Heart left ventricle (tissue), 16 donors: ENCODE results near the gene KLHL13. TPM values are rescaled to one million over a fixed set of nuclear protein-coding genes. Genes with fewer than 3 reads are reported as not detected.

Experiments
- ATAC-seq, 4 donors: fragments of 200-7000 bp; cut with Tn5 transposase; one replicate each; pipeline ENCODE4 v1.9.1; 2020 to 2022; ENCODE audit warnings: moderate library complexity in 4 of 4, mild to moderate bottlenecking in 3 of 4, moderate number of reproducible peaks in 1 of 4
- DNase-seq, 5 donors: peaks; one replicate each; pipeline ENCODE4 v3.0.0-alpha.2; 2020
- H3K27ac ChIP-seq, 12 donors: fragments of 200-600 bp; sonication (generic) in 4 of 12; one replicate each; pipeline versions ENCODE4 v1.5.0 to v1.8.0; 2016 to 2022; ENCODE audit warnings: mild to moderate bottlenecking in 2 of 12
- H3K27me3 ChIP-seq, 9 donors: fragments of 200-600 bp; sonication (generic) in 2 of 9; one replicate each; pipeline versions ENCODE4 v1.5.1 to v1.8.0; 2016 to 2022; ENCODE audit warnings: mild to moderate bottlenecking in 3 of 9
- H3K36me3 ChIP-seq, 9 donors: fragments of 200-600 bp; sonication (generic) in 2 of 9; one replicate each; pipeline versions ENCODE4 v1.5.0 to v1.8.0; 2018 to 2022; ENCODE audit warnings: mild to moderate bottlenecking in 2 of 9
- H3K4me1 ChIP-seq, 12 donors: fragments of 200-600 bp; sonication (generic) in 4 of 12; one replicate each; pipeline versions ENCODE4 v1.5.0 to v1.8.0; 2016 to 2022; ENCODE audit warnings: mild to moderate bottlenecking in 3 of 12
- H3K4me3 ChIP-seq, 12 donors: fragments of 200-600 bp; sonication (generic) in 4 of 12; one replicate each; pipeline versions ENCODE4 v1.5.0 to v1.8.0; 2017 to 2022; ENCODE audit warnings: mild to moderate bottlenecking in 9 of 12, moderate library complexity in 4 of 12
- H3K9me3 ChIP-seq, 12 donors: fragments of 200-600 bp; sonication (generic) in 4 of 12; one replicate each; pipeline versions ENCODE4 v1.5.0 to v1.8.0; 2016 to 2022; ENCODE audit warnings: mild to moderate bottlenecking in 1 of 12
- CTCF ChIP-seq, 12 donors: fragments of 200-600 bp; sonication (generic) in 4 of 12; IDR thresholded peaks; one replicate each; pipeline versions ENCODE4 v1.5.0 to v1.8.0; 2018 to 2022; ENCODE audit warnings: antibody characterized with exemption in 12 of 12, mild to moderate bottlenecking in 5 of 12
- POLR2A ChIP-seq, 2 donors: fragments of 450-650 bp; IDR thresholded peaks; one replicate each; pipeline ENCODE4 v1.6.1; 2017; ENCODE audit warnings: antibody characterized with exemption in 2 of 2, mild to moderate bottlenecking in 2 of 2, moderate library complexity in 2 of 2
- WGBS, 4 donors: extraction: QIAGEN DNeasy Blood & Tissue Kit in 2 of 4; methylation state at CpG; one replicate each; pipeline versions ENCODE4 v1.1.5 to v1.1.7; 2013 to 2018; 5-methylcytosine and 5-hydroxymethylcytosine counted together
- intact Hi-C, 10 donors: fragments of 100-400 bp; cut with DNase I; formaldehyde crosslinking; loops; one replicate each; pipeline versions ENCODE4 v1.11.1 to v1.14.2; 2022
- polyA plus RNA-seq, 2 donors: library from polyadenylated mRNA; stranded (reverse); fragments of 200-250 nt; gene quantifications; one replicate each; pipeline ENCODE4 v1.2.3, GENCODE V29; 2013
- total RNA-seq, 9 donors: library from RNA; depleted of rRNA in 2 of 9; stranded (reverse); fragments of >200 nt in 2 of 9; fragmentation: NEBNext Ultra II Directional in 3 of 9; extraction: Animal tissue kit (Norgen Biotek cat#: 25700) in 3 of 9; gene quantifications; one replicate each; pipeline versions ENCODE4 v1.1.0 to v1.2.4, GENCODE V29; 2016 to 2023
- donor health status: ischemic (EF 13 %, LVEDD 7.1; RV severe dilation, severe dysfunction).
- donor health status: healthy with polysubstance abuse.
- donor health status: DM: no; HTN: yes; CAD: no.
- donor health status: DM: no; HTN: no; CAD: no.
- donor health status: ischemic (EF 25% LVEDD 6.9; RV normal size, moderate dysfunction).
- donor health status: ischemic (EF 25% LVEDD 5.7; RV mildly dilated, moderate dysfunction).
- donor health status: healthy.
- donor health status: DM: yes; HTN: yes; CAD: no.
- donor health status: ischemic (EF 35%, LVEDD 5.7; RV mildly dilated, moderate dysfunction).
- donor health status: nonischemic (EF 11% LVEDD 7.7; RV severe dilation, severe dysfunction).
- donor health status: DM: yes; HTN: yes; CAD: no.
- donor health status: PGD.
- donor health status: ischemic (EF 29% LVEDD 5.4; RV normal size, mild dysfunction).
- donor health status: nonischemic (EF 23%, LVEDD 6.1; RV moderate dilation, normal function).

KLHL13 gene
- total and polyA plus RNA-seq, 11 donors = 3.4 to 14.2 (median 7.7) TPM

DNA sequence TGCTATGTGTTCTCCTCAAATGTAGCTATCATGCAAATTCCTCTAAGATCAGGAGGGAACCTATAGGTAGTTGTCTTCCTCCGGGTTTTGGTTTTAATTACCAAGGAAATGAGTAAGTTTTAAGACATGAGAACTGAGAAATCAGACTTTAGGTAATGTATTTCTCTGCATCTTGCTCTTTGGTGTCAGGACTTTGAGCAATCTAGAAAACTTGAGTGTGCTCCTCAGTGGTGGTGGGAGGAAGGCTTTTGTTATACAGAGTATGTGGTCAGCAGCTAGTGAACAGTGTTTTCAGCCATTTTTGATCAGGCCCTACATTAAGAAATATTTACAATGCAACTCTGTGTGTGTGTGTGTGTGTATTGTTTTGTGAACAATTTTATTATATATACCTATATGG is 224.1 kb downstream of the KLHL13 start:
- intact Hi-C loops = no loop called here
- Histone ChIP-seq H3K4me3 (no peak overlapping the region), H3K27me3 (no peaks in the 10 kb centered on the region), H3K36me3 (no peaks in the 10 kb centered on the region), H3K4me1 (no peaks in the 10 kb centered on the region), H3K27ac (no peak overlapping the region), H3K9me3 (no peaks in the 10 kb centered on the region)
- DNase-seq (no peak), ATAC-seq (no peak)
- 74 to 93% (median 83%) methylated on average over 1 of the region's 1 CpG for WGBS, 4 donors
- TF ChIP-seq CTCF (IDR thresholded peaks at IDR 0.05) (no peak), POLR2A (IDR thresholded peaks at IDR 0.05) (no peak)

DNA sequence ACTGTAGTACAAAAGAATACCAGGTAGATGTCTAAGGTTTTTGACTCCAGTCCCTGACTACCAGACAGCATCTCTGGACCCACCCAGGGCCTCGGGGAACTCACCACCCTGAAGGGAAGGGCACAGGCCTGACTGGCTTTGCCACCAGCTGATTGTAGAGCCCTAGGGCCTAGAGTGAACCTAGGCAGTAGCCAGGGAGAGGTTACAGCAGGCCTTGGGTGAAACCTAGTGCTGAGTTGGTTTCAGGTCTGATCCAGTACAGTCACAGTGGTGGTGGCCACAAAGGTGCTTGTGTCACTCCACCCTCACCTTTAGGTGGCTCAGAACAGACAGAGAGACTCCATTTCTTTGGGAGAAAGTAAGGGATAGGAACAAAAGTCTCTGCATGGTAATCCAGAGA is 244.8 kb downstream of the KLHL13 start:
- no peaks in the 10 kb centered on the region for H3K27me3 ChIP-seq
- H3K4me1 ChIP-seq = no peaks in the 10 kb centered on the region
- no peak for DNase-seq
- no peak for ATAC-seq
- intact Hi-C loops = no loop called here
- 50 to 83% (median 67%) methylated on average over 1 of the region's 1 CpG for WGBS, 4 donors
- no peak for TF ChIP-seq POLR2A (IDR thresholded peaks at IDR 0.05)
- no peak for TF ChIP-seq CTCF (IDR thresholded peaks at IDR 0.05)
- H3K9me3 ChIP-seq = peaks cover 0 to 13% (median 0%) of the 10 kb centered on the region in 12 donors
- H3K4me3 ChIP-seq = no peak overlapping the region
- no peaks in the 10 kb centered on the region for H3K36me3 ChIP-seq
- no peak overlapping the region for H3K27ac ChIP-seq

- DNase-seq (no peak), ATAC-seq (no peak)
- 62 to 97% (median 79%) methylated on average over 1 of the region's 1 CpG for WGBS, 4 donors
- intact Hi-C loops = no loop called here
- TF ChIP-seq CTCF (IDR thresholded peaks at IDR 0.05) = no peak
- no peak for TF ChIP-seq POLR2A (IDR thresholded peaks at IDR 0.05)
- Histone ChIP-seq H3K4me1 (no peaks in the 10 kb centered on the region), H3K9me3 (no peaks in the 10 kb centered on the region), H3K36me3 (no peaks in the 10 kb centered on the region), H3K4me3 (no peak overlapping the region), H3K27ac (no peak overlapping the region), H3K27me3 (no peaks in the 10 kb centered on the region)
Measured at GRCh38 chrX:117860517-117860916, 256.1 kb downstream of the KLHL13 start.

DNA sequence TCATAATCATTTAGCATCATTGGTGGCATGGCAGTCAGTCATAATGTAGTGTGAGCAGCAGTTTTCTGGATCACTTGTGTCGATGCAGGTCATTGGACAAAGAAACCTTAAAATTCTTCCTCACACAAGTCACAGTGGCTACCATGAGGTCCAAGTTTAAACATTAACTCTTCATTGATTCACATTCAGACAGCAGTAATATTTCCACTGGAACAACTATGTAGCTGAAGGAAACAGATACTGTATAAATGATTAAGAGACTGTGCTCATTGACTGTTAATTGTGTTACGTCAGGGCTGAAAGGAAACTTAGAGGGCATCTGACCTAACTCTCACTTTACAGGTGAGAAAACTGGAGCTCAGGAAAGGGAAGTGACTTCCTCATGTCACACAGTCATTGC is 261.8 kb downstream of the KLHL13 start:
- TF ChIP-seq CTCF (IDR thresholded peaks at IDR 0.05) = no peak
- no peak for TF ChIP-seq POLR2A (IDR thresholded peaks at IDR 0.05)
- DNase-seq = no peak
- 30 to 63% (median 43%) methylated on average over 2 of the region's 2 CpGs for WGBS, 4 donors
- H3K27ac ChIP-seq = no peak overlapping the region
- H3K36me3 ChIP-seq = no peaks in the 10 kb centered on the region
- no peaks in the 10 kb centered on the region for H3K9me3 ChIP-seq
- H3K27me3 ChIP-seq = no peaks in the 10 kb centered on the region
- no peak overlapping the region for H3K4me3 ChIP-seq
- no peaks in the 10 kb centered on the region for H3K4me1 ChIP-seq
- intact Hi-C loops = no loop called here
- no peak for ATAC-seq
